Activated CD4-positive, alpha-beta T cell treated with anti-CD3 and anti-CD28 coated beads, Interleukin-2, amount 50 U/mL, for 16 hours (primary cell): ENCODE results near the gene NUDT8.
"Not testable (repeated sequence)": the region's sequence is repeated elsewhere in the genome, so short reads cannot be mapped to it uniquely, and the experiment has no call there.

Source experiments
- DNase-seq: peaks from one replicate; pipeline ENCODE4 v3.0.0-alpha.2; 2020

NUDT8 gene

GRCh38 chr11:67610302-67610868, 19.4 kb downstream of the NUDT8 start:
- no peak for DNase-seq

DNA sequence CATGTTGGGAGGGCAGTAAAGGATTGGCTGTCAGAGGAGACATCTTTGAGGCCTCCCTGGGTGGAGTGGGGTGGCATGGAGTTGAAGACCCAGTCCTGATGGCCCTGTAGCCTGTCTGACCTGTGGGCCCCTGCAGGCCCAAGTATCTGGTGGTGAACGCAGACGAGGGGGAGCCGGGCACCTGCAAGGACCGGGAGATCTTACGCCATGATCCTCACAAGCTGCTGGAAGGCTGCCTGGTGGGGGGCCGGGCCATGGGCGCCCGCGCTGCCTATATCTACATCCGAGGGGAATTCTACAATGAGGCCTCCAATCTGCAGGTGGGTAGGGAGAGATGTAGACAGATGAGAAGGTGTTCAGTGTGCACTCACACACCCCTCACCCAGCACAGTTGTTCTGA, 20.4 kb downstream of the NUDT8 start:
- DNase-seq, result no peak

- no peak for DNase-seq
Observed at GRCh38 chr11:67608486-67608885, 21.3 kb downstream of the NUDT8 start.

DNA sequence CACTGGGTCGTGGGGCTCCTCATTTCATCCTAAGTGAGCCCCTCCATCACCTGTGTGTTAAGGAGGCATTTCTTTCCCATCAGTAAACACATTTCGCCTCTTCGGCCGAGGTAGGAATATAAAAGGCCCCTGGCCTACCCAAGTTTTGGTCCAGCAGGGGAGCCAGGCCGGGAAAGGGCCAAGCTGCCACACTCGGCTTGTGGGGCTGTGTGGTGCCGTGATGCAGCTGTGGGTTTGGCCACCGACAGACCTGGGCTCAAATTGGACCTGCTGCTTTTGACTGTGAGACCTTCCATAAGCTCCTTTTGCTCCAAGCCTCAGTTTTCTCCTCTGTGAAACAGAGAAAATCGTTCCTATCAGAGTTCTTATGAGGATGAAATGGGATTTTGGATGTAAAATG, 22.2 kb downstream of the NUDT8 start:
- DNase-seq, result no peak

- DNase-seq, result peak; percentile 97
Observed at GRCh38 chr11:67606492-67607295, 23.0 kb downstream of the NUDT8 start, which contains the start of gene NDUFV1. TSS of gene NDUFV1 (plus strand) at chr11:67606936. CDS start at chr11:67607005, 69 bp downstream.

DNA sequence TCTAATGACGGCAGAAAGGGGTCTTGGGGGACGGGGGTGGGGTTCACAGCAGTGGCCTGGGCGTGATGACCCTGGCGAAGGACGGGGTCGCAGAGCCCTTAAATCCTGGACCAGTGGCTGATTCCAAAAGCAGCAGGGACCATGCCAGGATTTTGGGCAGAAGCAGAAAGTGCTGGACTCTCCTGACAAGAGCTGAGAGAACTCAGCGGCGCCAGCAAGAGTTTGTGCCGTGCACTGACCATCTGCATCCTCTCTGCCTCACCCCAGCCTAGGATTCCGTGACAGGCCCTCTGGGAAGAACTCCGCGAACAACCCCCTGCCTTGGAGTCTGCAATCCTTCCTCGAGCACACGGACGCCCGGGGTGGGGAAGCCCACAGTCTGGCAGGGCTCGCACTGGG, 23.6 kb downstream of the NUDT8 start:
- no peak for DNase-seq

- DNase-seq, result no peak
Observed at GRCh38 chr11:67605231-67606011, 24.3 kb downstream of the NUDT8 start.

- no peak for DNase-seq
Observed at GRCh38 chr11:67604815-67605214, 24.9 kb downstream of the NUDT8 start.

DNA sequence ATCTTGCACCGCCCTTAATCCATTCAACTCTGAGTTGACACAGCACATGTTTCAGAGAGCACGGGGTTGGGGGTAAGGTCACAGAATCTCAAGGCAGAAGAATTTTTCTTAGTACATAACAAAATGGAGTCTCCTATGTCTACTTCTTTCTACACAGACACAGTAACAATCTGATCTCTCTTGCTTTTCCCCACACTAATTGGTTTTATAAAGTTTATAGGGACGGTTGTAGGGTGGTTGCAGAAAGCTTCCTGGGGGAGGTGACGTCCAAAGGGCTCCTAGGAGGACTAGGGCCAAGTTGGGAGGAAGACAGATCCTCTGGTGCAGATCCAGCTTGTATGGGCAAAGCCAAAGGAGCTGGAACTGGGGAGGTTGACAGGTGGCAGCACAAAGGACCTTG, 25.6 kb downstream of the NUDT8 start:
- not testable (repeated sequence) for DNase-seq

DNA sequence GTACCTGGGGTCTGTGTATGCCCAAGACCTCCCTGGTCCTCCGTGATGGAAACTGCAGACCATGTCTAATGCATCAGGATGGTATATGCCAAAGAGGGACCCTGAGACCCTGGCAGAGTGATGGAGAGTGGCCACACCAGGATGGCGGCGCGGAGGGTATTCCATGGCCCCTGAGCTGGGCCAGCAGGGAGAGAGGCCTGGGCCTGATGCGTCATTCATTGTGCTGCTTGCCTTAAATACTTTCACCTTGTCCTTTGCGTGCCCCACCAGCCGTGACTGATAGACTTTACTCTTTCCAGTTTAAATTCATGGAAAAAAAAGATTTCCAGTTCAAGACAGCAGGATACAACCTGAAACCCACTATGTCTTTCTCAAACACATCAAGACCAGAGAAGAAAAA, 28.6 kb downstream of the NUDT8 start:
- DNase-seq, result no peak

DNA sequence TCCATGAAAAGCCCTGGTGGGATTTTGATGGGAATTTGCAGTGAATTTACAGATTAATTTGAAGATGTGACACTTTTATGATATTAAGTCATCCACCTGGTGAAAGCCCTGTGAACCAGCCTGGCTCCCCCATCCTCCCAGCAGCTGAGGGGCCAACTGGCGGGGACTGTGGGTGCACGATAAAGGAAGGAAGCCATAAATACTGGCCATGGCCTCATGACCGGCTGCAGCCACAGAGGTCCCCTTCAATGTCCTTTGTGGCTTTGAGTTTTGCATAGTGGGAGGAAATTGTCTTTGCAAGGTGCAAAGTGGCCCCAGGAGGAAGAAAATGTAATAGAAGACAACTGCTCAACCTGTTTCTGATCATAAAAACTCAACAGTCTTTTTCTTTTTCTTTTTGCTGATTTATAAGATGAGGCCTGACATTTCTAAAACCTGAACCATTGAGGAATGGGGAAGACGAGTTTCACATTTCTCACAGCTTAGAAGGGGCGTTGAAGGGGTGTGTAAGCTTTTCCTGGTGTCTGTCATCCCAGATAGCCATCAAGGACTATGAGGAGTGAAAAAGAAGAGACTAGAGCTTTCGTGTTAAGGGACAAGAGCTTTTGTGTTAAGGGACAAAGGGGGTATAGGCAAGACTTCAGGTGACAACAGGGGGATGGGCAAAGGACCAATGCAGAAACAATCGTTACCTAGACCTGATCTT, 29.3 kb downstream of the NUDT8 start:
- no peak for DNase-seq

DNA sequence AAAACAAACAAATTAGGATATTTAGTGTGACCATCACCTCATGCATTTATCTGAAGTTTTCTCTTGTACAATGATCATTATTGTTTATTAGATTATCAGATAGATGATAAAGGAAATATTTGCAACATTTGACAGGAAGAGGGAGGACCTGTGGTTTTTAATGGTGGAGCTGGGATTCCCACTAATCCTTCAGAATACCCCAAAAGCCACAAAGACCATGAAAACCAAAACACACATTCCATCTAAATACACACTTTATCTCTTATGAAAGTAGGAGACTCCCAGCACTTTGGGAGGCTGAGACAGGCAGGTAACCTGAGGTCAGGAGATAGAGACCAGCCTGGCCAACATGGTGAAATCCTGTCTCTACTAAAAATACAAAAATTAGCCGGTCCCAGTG, 30.6 kb downstream of the NUDT8 start:
- no peak for DNase-seq

GRCh38 chr11:67597963-67598362, 31.8 kb downstream of the NUDT8 start:
- not testable (repeated sequence) for DNase-seq

- DNase-seq, result not testable (repeated sequence)
Observed at GRCh38 chr11:67597458-67597857, 32.3 kb downstream of the NUDT8 start.

DNA sequence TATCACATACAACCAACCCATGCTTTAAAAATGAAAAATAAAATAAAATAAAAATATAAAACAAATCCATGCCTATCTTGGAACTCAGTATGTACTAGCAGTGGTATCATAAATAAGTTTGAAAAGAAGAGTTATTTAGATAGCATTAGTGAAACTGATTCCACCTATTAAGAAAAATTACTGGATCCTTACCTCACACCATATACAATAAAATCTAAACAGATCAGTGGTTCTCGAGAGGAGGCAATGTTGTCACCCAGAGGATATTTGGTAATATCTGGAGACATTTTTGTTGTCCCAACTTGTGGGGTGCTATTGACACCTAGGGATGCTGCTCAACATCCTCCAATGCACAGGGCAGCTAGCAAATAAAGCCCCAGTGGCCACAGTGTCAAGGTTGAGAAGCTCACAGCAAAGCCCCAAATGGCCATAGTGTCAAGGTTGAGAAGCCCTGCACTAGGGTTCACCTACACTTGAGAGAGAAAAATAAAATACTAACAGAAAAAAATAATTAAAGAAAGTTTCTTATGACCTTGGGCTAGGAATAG, 32.9 kb downstream of the NUDT8 start:
- DNase-seq, result no peak

- no peak for DNase-seq
Observed at GRCh38 chr11:67594480-67594879, 35.3 kb downstream of the NUDT8 start.

DNA sequence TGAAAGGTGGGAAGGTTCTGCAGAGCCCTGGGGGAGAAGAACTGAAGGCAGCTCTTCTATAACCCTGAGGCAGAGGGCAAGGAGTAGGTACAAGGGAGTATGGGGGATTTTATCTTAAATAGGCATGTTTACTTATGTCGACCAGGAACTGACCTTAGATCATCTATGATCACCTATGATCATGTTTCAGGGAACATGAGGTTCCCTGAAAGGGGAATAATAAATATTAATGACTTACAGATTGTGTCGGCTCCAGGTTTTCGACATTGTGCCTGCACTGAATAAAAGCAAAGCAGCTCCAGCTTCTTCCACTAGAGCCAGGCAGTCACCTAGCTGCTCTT, 36.2 kb downstream of the NUDT8 start:
- no peak for DNase-seq

- no peak for DNase-seq
Observed at GRCh38 chr11:67592880-67593564, 36.7 kb downstream of the NUDT8 start.

DNA sequence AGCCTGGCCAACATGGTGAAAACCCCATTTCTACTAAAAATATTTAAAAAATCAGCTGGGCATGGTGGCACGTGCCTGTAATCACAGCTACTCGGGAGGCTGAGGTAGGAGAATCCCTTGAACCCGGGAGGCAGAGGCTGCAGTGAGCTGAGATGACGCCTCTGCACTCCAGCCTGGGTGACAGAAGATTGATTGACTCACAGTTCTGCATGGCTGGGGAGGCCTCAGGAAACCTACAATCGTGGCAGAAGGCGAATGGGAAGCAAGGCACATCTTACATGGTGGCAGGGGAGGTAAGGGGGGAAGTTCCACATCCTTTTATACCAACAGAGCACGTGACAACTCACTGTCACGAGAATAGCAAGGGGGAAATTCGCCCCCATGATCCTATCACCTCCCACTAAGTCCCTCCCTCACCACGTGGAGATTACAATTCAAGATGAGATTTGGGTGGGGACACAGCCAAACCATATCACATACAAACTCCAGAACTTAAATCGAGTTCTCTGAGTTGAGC, 40.8 kb downstream of the NUDT8 start:
- DNase-seq, result not testable (repeated sequence)

- no peak for DNase-seq
Observed at GRCh38 chr11:67588136-67588503, 41.6 kb downstream of the NUDT8 start.

DNA sequence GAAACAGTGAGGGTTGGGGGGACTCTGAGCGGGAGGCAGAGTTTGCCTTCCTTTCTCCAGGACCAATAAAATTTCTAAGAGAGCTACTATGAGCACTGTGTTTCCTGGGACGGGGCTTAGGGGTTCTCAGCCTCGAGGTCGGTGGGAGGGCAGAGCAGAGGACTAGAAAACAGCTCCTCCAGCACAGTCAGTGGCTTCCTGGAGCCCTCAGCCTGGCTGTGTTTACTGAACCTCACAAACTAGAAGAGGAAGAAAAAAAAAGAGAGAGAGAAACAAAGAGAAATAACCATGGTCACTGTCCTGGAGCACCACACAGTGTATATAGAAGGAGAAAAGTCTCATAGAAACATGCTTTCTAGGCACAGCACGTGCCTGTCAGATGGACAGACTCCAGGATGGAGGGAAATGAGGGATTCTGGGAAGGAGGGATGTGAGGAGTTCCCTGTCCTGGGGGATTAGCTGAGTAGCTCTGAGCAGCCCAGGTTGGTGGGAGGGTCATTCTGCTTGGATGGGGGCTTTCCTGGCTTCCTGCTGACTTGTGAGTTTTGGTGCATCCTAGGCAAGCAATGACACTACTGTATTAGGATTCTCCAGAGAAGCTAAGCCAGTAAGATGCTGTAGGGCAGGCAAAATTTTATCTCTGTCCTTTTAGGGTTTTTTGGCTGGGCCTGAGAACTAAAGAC, 43.0 kb downstream of the NUDT8 start:
- DNase-seq, result no peak

DNA sequence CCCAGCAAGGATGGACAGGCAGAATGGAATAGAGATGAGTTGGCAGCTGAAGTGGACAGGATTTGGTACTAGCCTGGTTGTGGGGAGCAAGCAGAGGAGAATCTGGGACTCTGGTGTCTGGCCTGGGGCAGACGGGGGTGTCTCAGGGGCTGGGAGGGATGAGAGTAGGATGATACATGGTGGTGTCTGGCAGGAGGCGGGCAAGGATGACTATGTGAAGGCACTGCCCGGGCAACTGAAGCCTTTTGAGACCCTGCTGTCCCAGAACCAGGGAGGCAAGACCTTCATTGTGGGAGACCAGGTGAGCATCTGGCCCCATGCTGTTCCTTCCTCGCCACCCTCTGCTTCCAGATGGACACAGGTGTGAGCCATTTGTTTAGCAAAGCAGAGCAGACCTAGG, 43.8 kb downstream of the NUDT8 start:
- no peak for DNase-seq
